GM23338 (cell line): ENCODE measurements around the gene TULP4.

ENCODE experiments used
- CTCF ChIP-seq, 2 experiments: fragments of 200-600 bp in 1 of 2; sonication (generic) in 1 of 2; conservative IDR thresholded peaks; 2 replicates each; pipeline versions ENCODE4 v1.5.1 to v1.6.1; 2016 to 2017; ENCODE audit warnings: antibody characterized with exemption in 2 of 2, low read depth in 2 of 2, mild to moderate bottlenecking in 2 of 2, moderate library complexity in 1 of 2
- EZH2 ChIP-seq: fragments of 200-600 bp; sonication (generic); IDR thresholded peaks from one replicate; pipeline ENCODE4 v1.8.0; 2017; ENCODE audit warnings: antibody characterized with exemption, mild to moderate bottlenecking, low read depth; ENCODE audit not compliant: unreplicated experiment
- EZH2phosphoT487 ChIP-seq: fragments of 200-600 bp; sonication (generic); IDR thresholded peaks from one replicate; pipeline ENCODE4 v1.8.1; 2018; ENCODE audit warnings: antibody characterized with exemption; ENCODE audit not compliant: unreplicated experiment
- POLR2AphosphoS5 ChIP-seq: IDR thresholded peaks from 2 replicates; pipeline ENCODE4 v1.6.1; 2016; ENCODE audit warnings: antibody characterized with exemption, low read depth

- no peak for TF ChIP-seq CTCF (conservative IDR thresholded peaks at IDR 0.05; ENCODE audit: low read depth in 2 of 2)
- no peak for TF ChIP-seq POLR2AphosphoS5
- no peak for TF ChIP-seq EZH2phosphoT487
- no peak for TF ChIP-seq EZH2
These were observed 160.2 kb downstream of the TULP4 start for GRCh38 chr6:158472447-158472846.
